ENCODE data around the gene RCOR1. TPM values are rescaled to one million over a fixed set of nuclear protein-coding genes. Genes with fewer than 3 reads are reported as not detected.

Gene RCOR1
- 7.9 and 10.4 TPM in 2 replicates for total RNA-seq

DNA sequence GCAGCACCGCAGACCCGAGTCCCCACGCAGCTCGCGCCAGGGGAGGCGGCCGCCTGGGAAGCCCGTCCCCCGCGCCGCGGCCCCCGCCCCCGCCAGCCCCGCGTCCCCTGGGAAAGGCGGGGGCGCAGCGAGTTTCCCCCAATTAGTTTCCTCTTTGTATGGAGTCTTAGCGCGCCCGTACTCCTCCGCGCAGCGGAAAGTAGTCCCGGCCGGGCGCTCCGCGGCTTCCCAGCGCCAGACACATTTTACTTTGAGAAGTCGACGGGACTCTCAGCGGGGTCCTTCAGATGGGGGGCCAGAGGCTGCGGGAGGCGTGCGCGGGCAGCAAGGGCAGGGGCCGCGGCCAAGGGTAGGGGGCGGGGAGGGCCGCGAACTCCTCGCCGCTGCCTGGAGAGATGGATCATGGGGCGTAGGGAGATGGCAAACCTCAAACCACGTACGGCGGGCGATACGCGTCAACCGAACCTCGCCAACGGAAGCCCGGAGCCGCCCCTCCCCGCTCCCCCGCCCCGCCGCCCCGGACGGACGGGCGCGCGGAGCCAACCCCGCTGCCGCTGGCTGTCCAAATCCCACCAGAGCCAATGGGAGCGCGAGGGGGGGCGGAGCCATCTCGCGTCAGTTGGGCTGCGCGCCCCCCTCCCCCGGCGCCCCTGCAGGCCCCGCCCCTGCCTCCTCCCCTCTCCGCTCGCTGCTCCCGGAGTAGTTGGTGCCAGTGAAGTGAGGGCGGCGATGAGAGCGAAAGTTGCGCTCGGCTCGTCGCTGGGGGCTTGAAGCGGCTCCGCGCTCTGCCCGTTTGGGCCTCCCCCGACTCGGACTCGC, at the start of gene RCOR1:
TSS of gene RCOR1 (plus strand) at position 706 of the 819 bp plus-strand sequence. CDS start 238 bp downstream, outside the sequence.

DNA sequence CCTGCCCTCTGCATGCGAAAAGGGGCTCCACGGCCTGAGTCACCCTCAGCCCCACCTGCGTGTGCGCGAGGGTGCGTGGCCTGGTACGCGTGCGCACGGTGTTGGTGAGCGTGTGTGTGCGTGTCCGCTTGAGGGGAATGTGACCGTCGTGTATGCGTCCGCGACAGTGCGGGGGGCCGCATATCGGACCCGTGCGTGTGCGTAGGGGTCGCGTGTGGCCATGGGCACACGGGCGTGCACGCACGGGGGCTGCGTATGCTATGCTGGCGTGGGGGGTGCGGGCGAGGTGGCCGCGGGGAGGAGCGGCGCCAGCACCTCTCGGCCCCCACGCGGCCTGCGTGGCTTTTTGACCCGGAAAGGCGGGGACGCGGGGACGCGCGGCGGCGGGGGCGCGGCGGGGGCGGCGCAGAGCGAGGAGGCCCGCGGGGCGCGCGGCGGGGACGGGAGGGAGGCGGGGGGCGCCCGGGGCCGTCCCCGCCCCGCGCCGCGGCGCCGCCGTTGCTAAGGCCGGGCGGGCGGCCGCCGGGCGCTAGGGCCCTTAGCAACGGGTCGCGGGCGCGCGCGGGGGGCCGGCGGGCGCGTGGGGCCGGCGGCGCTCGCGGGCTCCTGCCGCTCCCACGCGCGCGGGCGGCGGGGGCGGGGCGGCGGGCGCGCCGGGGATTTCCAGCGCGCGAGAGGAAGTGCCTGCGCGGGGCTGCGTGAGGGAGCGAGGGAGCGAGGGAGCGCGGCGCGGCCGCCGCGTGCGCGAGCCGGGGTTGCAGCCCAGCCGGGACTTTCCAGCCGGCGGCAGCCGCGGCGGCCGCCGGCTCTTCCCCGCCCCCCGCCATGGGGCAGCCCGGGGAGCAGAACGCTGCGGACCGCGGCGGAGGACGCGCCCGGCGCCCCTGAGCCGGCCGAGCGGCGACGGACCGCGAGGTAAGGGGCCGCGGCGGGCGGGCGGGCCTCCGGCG, 184.6 kb downstream of the RCOR1 start, which contains the start of gene TRAF3:
TSS of gene TRAF3 (plus strand) at position 689 of the 950 bp plus-strand sequence. CDS start 92,753 bp downstream, outside the sequence.

Other genes with a start within 250 kb of the RCOR1 start
- gene CINP, start 229.8 kb upstream of the RCOR1 start, total RNA-seq, result 36.4 and 57.3 TPM in 2 replicates
- gene TECPR2, start 229.7 kb upstream of the RCOR1 start, total RNA-seq, result 9.0 and 16.5 TPM in 2 replicates
- 22.6 and 29.1 TPM in 2 replicates for gene ANKRD9, start 82.9 kb upstream of the RCOR1 start, total RNA-seq
- 29.9 TPM in 2 replicates for gene TRAF3, start 184.8 kb downstream of the RCOR1 start, total RNA-seq